OCI-LY1 (cell line): ENCODE results near the gene GXYLT1.

Experiments used
- H2AFZ ChIP-seq: fragments of 200-600 bp; sonication (generic), shearing (Covaris generic); 2 replicates; pipeline ENCODE4 v1.6.0; 2014; ENCODE audit warnings: antibody characterized with exemption, mild to moderate bottlenecking, low read length
- H3F3A ChIP-seq: fragments of 200-600 bp; sonication (generic), shearing (Covaris generic); 2 replicates; pipeline ENCODE4 v1.6.0; 2014; ENCODE audit warnings: mild to moderate bottlenecking, antibody characterized with exemption, low read length, moderate library complexity; ENCODE audit not compliant: insufficient read depth
- H3K27ac ChIP-seq: fragments of 200-600 bp; sonication (generic); 2 replicates; pipeline ENCODE4 v1.5.1; 2014; ENCODE audit warnings: low read length, mixed run types, mild to moderate bottlenecking, low read depth; ENCODE audit not compliant: poor library complexity, severe bottlenecking
- H3K27me3 ChIP-seq: fragments of 200-600 bp; sonication (generic); 2 replicates; pipeline ENCODE4 v1.6.0; 2014; ENCODE audit warnings: antibody characterized with exemption, mild to moderate bottlenecking, low read length, moderate library complexity; ENCODE audit not compliant: insufficient read depth
- H3K36me3 ChIP-seq: fragments of 200-600 bp; sonication (generic); 2 replicates; pipeline ENCODE4 v1.6.1; 2014; ENCODE audit warnings: mild to moderate bottlenecking, antibody characterized with exemption, low read length, moderate library complexity, mixed read lengths; ENCODE audit not compliant: insufficient read depth
- H3K4me1 ChIP-seq: fragments of 200-600 bp; sonication (generic); 2 replicates; pipeline ENCODE4 v1.5.1; 2014; ENCODE audit warnings: mild to moderate bottlenecking, low read length, moderate library complexity; ENCODE audit not compliant: insufficient read depth, severe bottlenecking
- H3K4me2 ChIP-seq: fragments of 200-600 bp; sonication (generic), shearing (Covaris generic); 2 replicates; pipeline ENCODE4 v1.6.1; 2014; ENCODE audit warnings: low read length
- H3K4me3 ChIP-seq: fragments of 200-600 bp; sonication (generic); 2 replicates; pipeline ENCODE4 v1.5.1; 2014; ENCODE audit warnings: low read length, low read depth, mild to moderate bottlenecking, mixed read lengths; ENCODE audit not compliant: poor library complexity, severe bottlenecking
- H3K79me2 ChIP-seq: fragments of 200-600 bp; shearing (Covaris generic); 2 replicates; pipeline ENCODE4 v1.6.1; 2016; ENCODE audit warnings: mixed run types, low read length, mixed read lengths; ENCODE audit not compliant: insufficient read depth
- H3K9ac ChIP-seq: fragments of 200-600 bp; sonication (generic), shearing (Covaris generic); 2 replicates; pipeline ENCODE4 v1.6.1; 2014; ENCODE audit warnings: mild to moderate bottlenecking, low read length, mixed read lengths
- H3K9me2 ChIP-seq: fragments of 200-600 bp; sonication (generic), shearing (Covaris generic); 2 replicates; pipeline ENCODE4 v1.6.1; 2014; ENCODE audit warnings: low read depth, mild to moderate bottlenecking, low read length, mixed read lengths
- H3K9me3 ChIP-seq: fragments of 200-600 bp; shearing (Covaris generic); 2 replicates; pipeline ENCODE4 v1.6.1; 2014; ENCODE audit warnings: low read length, mixed read lengths
- H4K20me1 ChIP-seq: fragments of 200-600 bp; sonication (generic), shearing (Covaris generic); 2 replicates; pipeline ENCODE4 v1.6.0; 2016; ENCODE audit warnings: mild to moderate bottlenecking, low read length; ENCODE audit not compliant: insufficient read depth
- EZH2 ChIP-seq: fragments of 200-600 bp; sonication (generic), shearing (Covaris generic); IDR thresholded peaks from 2 replicates; pipeline ENCODE4 v1.8.0; 2017; ENCODE audit warnings: borderline replicate concordance, mixed run types, mild to moderate bottlenecking, antibody characterized with exemption, low read length, moderate library complexity, mixed read lengths
- TF ChIP-seq, protein P1 (sequence below): fragments of 200-600 bp; sonication (generic), shearing (Covaris generic); IDR thresholded peaks from 2 replicates; pipeline ENCODE4 v1.5.1; 2017; ENCODE audit warnings: mild to moderate bottlenecking, antibody characterized with exemption, low read length, moderate library complexity, mixed read lengths

The GXYLT1 gene

DNA sequence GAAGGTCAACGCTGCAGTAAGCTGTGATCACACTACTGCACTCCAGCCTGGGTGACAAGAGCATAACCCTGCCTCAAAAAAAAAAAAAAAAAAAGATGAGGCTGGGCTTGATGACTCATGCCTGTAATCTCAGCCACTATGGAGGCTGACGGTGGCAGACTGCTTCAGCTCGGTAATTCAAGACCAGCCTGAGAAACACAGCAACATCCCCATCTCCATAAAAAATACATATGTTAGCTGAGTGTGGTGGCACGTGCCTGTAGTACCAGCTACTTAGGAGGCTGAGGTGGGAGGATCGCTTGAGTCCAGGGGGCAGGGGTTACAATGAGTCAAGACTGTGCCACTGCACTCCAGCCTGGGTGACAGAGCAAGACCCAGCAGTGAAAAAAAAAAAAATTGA, 50.4 kb downstream of the GXYLT1 start:
- Histone ChIP-seq H3K27me3 (no peaks in the 10 kb centered on the region), H2AFZ (no peak overlapping the region), H4K20me1 (no peaks in the 10 kb centered on the region), H3K27ac (no peak overlapping the region), H3K36me3 (peaks cover 58% of the 10 kb centered on the region), H3K9ac (no peak overlapping the region), H3K9me3 (no peaks in the 10 kb centered on the region), H3K9me2 (no peaks in the 10 kb centered on the region), H3K4me2 (no peak overlapping the region), H3F3A (no peaks in the 10 kb centered on the region), H3K4me3 (no peak overlapping the region), H3K79me2 (no peaks in the 10 kb centered on the region), H3K4me1 (peaks cover 8% of the 10 kb centered on the region)
- TF ChIP-seq, protein P1, sequence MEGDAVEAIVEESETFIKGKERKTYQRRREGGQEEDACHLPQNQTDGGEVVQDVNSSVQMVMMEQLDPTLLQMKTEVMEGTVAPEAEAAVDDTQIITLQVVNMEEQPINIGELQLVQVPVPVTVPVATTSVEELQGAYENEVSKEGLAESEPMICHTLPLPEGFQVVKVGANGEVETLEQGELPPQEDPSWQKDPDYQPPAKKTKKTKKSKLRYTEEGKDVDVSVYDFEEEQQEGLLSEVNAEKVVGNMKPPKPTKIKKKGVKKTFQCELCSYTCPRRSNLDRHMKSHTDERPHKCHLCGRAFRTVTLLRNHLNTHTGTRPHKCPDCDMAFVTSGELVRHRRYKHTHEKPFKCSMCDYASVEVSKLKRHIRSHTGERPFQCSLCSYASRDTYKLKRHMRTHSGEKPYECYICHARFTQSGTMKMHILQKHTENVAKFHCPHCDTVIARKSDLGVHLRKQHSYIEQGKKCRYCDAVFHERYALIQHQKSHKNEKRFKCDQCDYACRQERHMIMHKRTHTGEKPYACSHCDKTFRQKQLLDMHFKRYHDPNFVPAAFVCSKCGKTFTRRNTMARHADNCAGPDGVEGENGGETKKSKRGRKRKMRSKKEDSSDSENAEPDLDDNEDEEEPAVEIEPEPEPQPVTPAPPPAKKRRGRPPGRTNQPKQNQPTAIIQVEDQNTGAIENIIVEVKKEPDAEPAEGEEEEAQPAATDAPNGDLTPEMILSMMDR, result no peak
- no peak for TF ChIP-seq EZH2

DNA sequence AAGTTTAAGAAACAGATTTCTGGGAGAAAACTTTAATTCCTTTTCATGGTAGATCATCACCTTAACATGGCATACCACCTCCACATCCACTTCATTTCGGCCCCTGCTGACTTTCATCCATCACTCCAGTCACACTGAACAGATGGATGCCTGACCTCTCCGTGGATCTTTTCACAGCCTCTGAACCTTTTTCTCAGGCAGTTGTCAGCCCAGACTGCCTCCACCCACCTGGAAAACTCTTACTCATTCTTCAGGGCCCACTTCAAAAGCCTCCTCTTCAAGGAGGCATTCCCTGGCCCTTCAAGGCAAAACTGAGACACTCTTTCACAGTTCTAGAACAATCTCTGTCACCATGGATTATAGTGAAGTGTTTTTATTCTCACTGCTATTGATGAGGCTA, 52.9 kb downstream of the GXYLT1 start:
- no peaks in the 10 kb centered on the region for H3K9me3 ChIP-seq
- no peaks in the 10 kb centered on the region for H4K20me1 ChIP-seq
- H3F3A ChIP-seq, result no peaks in the 10 kb centered on the region
- H3K9ac ChIP-seq, result no peak overlapping the region
- H3K27ac ChIP-seq, result no peak overlapping the region
- no peak overlapping the region for H3K4me2 ChIP-seq
- TF ChIP-seq, protein P1, result no peak
- no peak for TF ChIP-seq EZH2
- no peaks in the 10 kb centered on the region for H3K79me2 ChIP-seq
- no peaks in the 10 kb centered on the region for H3K9me2 ChIP-seq
- peaks cover 5% of the 10 kb centered on the region for H3K4me1 ChIP-seq
- H3K27me3 ChIP-seq, result no peaks in the 10 kb centered on the region
- H2AFZ ChIP-seq, result no peak overlapping the region
- H3K36me3 ChIP-seq, result peaks cover 56% of the 10 kb centered on the region
- H3K4me3 ChIP-seq, result no peak overlapping the region

DNA sequence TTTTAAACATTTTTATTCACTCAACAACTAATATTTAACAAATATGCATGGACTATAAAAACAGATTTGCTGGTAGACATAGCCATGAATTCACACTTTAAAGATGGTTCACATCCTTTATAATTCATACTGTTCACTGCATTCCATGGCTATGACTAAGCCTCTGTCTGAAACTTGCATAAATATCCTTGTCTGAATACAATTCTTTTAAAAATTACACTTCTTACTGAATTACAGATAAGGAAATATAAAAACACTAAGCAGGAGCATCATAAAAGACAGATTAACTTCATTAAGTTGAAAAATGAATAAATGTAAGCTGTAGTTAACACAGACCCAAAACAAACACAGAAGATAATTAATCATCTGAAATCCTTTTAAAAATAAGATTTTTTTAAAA, 53.8 kb downstream of the GXYLT1 start:
- Histone ChIP-seq H3K27ac (no peak overlapping the region), H3K4me1 (peaks cover 5% of the 10 kb centered on the region), H2AFZ (no peak overlapping the region), H3K79me2 (no peaks in the 10 kb centered on the region), H3K4me2 (no peak overlapping the region), H3K9ac (no peak overlapping the region), H3K9me3 (no peaks in the 10 kb centered on the region), H3K4me3 (no peak overlapping the region), H4K20me1 (no peaks in the 10 kb centered on the region), H3F3A (no peaks in the 10 kb centered on the region), H3K9me2 (no peaks in the 10 kb centered on the region), H3K27me3 (no peaks in the 10 kb centered on the region), H3K36me3 (peaks cover 56% of the 10 kb centered on the region)
- TF ChIP-seq EZH2, result no peak
- TF ChIP-seq, protein P1, result no peak
